Calu3 (cell line): Measurements from ENCODE around the gene SNTG2. TPM values are rescaled to one million over a fixed set of nuclear protein-coding genes. Genes with fewer than 3 reads are reported as not detected.

Experiments used
- BruUV-seq: library from RNA; stranded (reverse); fragments of 400-500 nt; replicated peaks from 2 replicates; lab custom pipeline; 2021; lab: Mats Ljungman, UMichigan
- CTCF ChIA-PET: fragments of 300-600 bp; sonication (Branson Sonifier 250); formaldehyde crosslinking; loops from one replicate; lab custom pipeline; 2022; ENCODE audit warnings: antibody characterized with exemption; lab: Charles Lee
- DNase-seq: peaks from one replicate; pipeline ENCODE4 v3.0.0; 2022
- H3K27ac Mint-ChIP-seq: one replicate; pipeline ENCODE4 v1.8.0; 2022; ENCODE audit warnings: mixed read lengths; ENCODE audit not compliant: unreplicated experiment
- H3K27me3 Mint-ChIP-seq: one replicate; pipeline ENCODE4 v1.8.0; 2022; ENCODE audit warnings: mixed read lengths; ENCODE audit not compliant: unreplicated experiment
- H3K36me3 Mint-ChIP-seq: one replicate; pipeline ENCODE4 v1.8.0; 2022; ENCODE audit warnings: mild to moderate bottlenecking, moderate library complexity, mixed read lengths; ENCODE audit not compliant: insufficient read depth, unreplicated experiment
- H3K4me1 Mint-ChIP-seq: one replicate; pipeline ENCODE4 v1.8.0; 2022; ENCODE audit warnings: mild to moderate bottlenecking, low read depth, mixed read lengths; ENCODE audit not compliant: unreplicated experiment
- H3K4me3 Mint-ChIP-seq: one replicate; pipeline ENCODE4 v1.8.0; 2022; ENCODE audit warnings: mild to moderate bottlenecking, low read depth, moderate library complexity, mixed read lengths; ENCODE audit not compliant: unreplicated experiment
- H3K9me3 Mint-ChIP-seq: one replicate; pipeline ENCODE4 v1.8.0; 2022; ENCODE audit warnings: low read depth, mixed read lengths; ENCODE audit not compliant: unreplicated experiment
- intact Hi-C: fragments of 100-400 bp; cut with micrococcal nuclease; formaldehyde crosslinking; loops from one replicate; pipeline ENCODE4 v1.10.0; 2022; ENCODE audit not compliant: unreplicated experiment
- total RNA-seq: library from RNA; stranded (reverse); gene quantifications from 2 replicates; pipeline ENCODE4 v1.2.3, GENCODE V29; 2022
- TF ChIP-seq, protein P1 (sequence below): fragments of 200-600 bp; IDR thresholded peaks from one replicate; pipeline ENCODE4 v1.8.0; 2022; ENCODE audit warnings: antibody characterized with exemption; ENCODE audit not compliant: unreplicated experiment

Gene SNTG2
- total RNA-seq, 1 experiment from 2014 or later: not detected

DNA sequence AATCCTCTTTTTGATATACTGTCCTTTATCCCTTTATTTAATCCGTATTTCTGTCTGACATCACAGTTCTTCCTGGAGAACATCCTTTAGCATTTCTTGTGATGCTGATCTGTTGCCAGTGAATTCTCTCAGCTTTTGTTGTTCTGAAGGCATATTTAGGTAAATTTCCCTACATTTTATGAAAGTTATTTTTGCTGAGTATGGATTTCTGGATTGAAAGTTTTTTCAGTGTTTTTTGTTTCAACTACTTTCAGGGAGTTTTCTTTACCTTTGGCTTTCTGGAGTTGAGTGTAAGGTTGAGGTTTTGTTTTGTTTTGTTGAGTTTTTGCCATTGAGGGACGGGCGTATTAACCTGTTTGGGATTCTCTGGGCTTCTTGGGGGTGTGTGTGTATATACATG, 22.5 kb downstream of the SNTG2 start:
- BruUV-seq: no TSS peak
- CTCF ChIA-PET: no interaction called here
- no peak for DNase-seq
- Mint-ChIP-seq H3K36me3 (no peaks in the 10 kb centered on the region), H3K27me3 (no peaks in the 10 kb centered on the region), H3K9me3 (peaks cover 30% of the 10 kb centered on the region), H3K27ac (no peak overlapping the region), H3K4me1 (no peaks in the 10 kb centered on the region), H3K4me3 (no peak overlapping the region)
- intact Hi-C loops: no loop called here
- TF ChIP-seq, protein P1, sequence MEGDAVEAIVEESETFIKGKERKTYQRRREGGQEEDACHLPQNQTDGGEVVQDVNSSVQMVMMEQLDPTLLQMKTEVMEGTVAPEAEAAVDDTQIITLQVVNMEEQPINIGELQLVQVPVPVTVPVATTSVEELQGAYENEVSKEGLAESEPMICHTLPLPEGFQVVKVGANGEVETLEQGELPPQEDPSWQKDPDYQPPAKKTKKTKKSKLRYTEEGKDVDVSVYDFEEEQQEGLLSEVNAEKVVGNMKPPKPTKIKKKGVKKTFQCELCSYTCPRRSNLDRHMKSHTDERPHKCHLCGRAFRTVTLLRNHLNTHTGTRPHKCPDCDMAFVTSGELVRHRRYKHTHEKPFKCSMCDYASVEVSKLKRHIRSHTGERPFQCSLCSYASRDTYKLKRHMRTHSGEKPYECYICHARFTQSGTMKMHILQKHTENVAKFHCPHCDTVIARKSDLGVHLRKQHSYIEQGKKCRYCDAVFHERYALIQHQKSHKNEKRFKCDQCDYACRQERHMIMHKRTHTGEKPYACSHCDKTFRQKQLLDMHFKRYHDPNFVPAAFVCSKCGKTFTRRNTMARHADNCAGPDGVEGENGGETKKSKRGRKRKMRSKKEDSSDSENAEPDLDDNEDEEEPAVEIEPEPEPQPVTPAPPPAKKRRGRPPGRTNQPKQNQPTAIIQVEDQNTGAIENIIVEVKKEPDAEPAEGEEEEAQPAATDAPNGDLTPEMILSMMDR: no peak

DNA sequence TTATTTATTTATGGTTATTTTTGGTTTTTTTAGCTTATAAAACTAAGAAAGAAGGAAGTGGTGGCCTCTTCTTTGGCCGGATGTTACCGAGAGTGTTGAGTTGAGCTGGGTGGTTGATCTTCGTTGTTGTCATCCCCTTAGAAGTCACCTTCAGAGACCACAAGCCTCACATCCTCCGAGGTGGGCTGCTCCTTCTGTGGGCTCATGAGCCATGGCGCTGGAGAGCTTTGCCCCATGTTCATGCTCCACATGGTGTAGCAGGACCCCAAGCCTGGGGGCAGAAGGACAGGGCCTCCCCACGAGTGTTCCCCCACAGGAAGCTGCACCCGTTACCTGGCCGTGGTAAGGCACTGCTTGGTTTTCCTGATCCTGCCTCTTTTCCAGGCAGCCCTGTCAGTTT, 23.4 kb downstream of the SNTG2 start:
- intact Hi-C loops: no loop called here
- TF ChIP-seq, protein P1: no peak
- BruUV-seq: no TSS peak
- DNase-seq: no peak
- no peaks in the 10 kb centered on the region for H3K4me1 Mint-ChIP-seq
- no peak overlapping the region for H3K27ac Mint-ChIP-seq
- H3K4me3 Mint-ChIP-seq: no peak overlapping the region
- H3K9me3 Mint-ChIP-seq: peaks cover 30% of the 10 kb centered on the region
- CTCF ChIA-PET: no interaction called here
- H3K27me3 Mint-ChIP-seq: no peaks in the 10 kb centered on the region
- H3K36me3 Mint-ChIP-seq: no peaks in the 10 kb centered on the region

DNA sequence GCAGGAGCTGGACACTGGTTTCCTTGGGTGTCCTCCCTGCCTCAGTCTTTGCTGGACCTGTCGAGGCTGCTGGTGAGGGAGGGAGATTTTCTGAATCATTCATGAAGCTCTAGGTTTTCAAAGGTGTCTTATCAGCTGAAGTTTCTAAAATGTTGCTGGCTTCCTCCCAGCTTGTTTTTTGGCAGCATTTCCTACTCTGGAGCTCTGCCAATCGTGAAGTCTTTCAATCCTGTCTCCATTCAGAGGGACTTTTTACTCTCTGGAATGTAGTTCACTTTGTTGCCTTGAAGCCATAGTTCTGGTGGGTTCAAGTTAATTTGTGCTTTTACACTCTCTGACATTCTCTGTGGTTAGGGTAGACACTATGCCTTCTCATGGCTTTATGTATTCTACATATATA, 23.9 kb downstream of the SNTG2 start:
- no peak for DNase-seq
- H3K27me3 Mint-ChIP-seq: no peaks in the 10 kb centered on the region

DNA sequence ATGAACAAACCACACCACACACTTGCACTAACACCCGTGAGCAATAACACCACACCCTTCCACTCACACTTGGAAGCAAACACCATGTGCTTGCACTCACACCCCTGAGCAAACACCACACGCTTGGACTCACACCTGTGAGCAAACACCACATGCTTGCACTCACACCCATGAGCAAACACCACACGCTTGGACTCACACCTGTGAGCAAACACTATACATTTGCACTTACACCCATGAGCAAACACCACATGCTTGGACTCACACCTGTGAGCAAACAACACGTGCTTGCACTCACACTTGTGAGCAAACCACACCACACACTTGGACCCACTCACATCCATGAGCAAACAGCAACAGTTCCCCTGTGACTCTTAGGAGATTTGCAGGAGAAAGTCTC, 24.4 kb downstream of the SNTG2 start:
- Mint-ChIP-seq H3K36me3 (no peaks in the 10 kb centered on the region), H3K27me3 (no peaks in the 10 kb centered on the region)

More for the DNA sequence above, 23.9 kb downstream of the SNTG2 start:
- H3K27ac Mint-ChIP-seq: no peak overlapping the region
- TF ChIP-seq, protein P1: no peak
- no peaks in the 10 kb centered on the region for H3K4me1 Mint-ChIP-seq
- no peak overlapping the region for H3K4me3 Mint-ChIP-seq
- H3K9me3 Mint-ChIP-seq: peaks cover 30% of the 10 kb centered on the region
- no TSS peak for BruUV-seq
- H3K36me3 Mint-ChIP-seq: no peaks in the 10 kb centered on the region
- CTCF ChIA-PET: no interaction called here
- intact Hi-C loops: no loop called here

More for the DNA sequence above, 24.4 kb downstream of the SNTG2 start:
- no peaks in the 10 kb centered on the region for H3K4me1 Mint-ChIP-seq
- H3K4me3 Mint-ChIP-seq: no peak overlapping the region
- DNase-seq: no peak
- H3K9me3 Mint-ChIP-seq: peaks cover 30% of the 10 kb centered on the region
- CTCF ChIA-PET: no interaction called here
- H3K27ac Mint-ChIP-seq: no peak overlapping the region
- TF ChIP-seq, protein P1: no peak
- BruUV-seq: no TSS peak
- intact Hi-C loops: no loop called here
